ENCODE measurements around the gene PARVG.
A peak's percentile ranks its signal among the peaks of the same experiment; 100 is the strongest.

The PARVG gene

DNA sequence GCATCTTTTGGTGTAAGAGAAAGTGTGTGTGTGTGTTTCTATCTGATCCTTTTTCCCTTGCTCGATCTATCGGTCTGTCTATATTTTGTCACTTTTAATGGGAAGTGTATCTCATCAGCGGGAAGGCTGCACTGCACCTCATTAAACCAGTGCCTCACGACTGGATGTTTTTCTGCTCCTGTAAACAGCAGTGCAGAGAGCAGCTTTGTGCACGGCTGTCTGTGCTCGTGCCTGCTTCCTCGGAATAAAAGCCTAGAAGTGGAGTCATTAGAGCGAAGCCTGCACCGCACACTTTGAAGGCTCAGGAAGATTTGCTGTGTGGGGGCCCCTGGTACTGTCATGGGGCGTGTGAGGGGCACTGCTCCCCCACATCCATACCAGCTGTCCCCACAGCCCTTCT is 27.0 kb upstream of the PARVG start:
- Histone ChIP-seq H3K36me3 (ENCODE audit: control insufficient read depth in 4 of 4, insufficient read depth in 4 of 4, low read length in 3 of 4) (peaks cover 6 to 35% (median 17%) of the 10 kb centered on the region in 4 experiments), H3K4me3 (ENCODE audit: control insufficient read depth in 1 of 7, extremely low read depth in 1 of 7, insufficient read depth in 4 of 7, low read depth in 2 of 7, low read length in 6 of 7) (no peak overlapping the region), H3K9me3 (ENCODE audit: control extremely low read depth in 1 of 5, control insufficient read depth in 4 of 5, insufficient read depth in 2 of 5, low read depth in 1 of 5, low read length in 4 of 5) (no peaks in the 10 kb centered on the region), H3K27ac (ENCODE audit: insufficient read depth in 1 of 2, low read depth in 1 of 2, low read length in 2 of 2, poor library complexity in 1 of 2, severe bottlenecking in 2 of 2) (no peak overlapping the region), H3K4me1 (ENCODE audit: control extremely low read depth in 1 of 4, control insufficient read depth in 4 of 4, insufficient read depth in 4 of 4, low read length in 3 of 4) (peaks cover 0 to 18% (median 7%) of the 10 kb centered on the region in 4 experiments), H3K27me3 (replicated peaks in 2 of 5; ENCODE audit: control insufficient read depth in 4 of 5, insufficient read depth in 5 of 5, low read length in 4 of 5) (no peaks in the 10 kb centered on the region)
- CTCF ChIA-PET, result no interaction called here
- WGBS (ENCODE audit: insufficient coverage), result 87% methylated on average over 8 of the region's 10 CpGs
- no peak for DNase-seq
- POLR2A ChIA-PET, result no interaction called here

DNA sequence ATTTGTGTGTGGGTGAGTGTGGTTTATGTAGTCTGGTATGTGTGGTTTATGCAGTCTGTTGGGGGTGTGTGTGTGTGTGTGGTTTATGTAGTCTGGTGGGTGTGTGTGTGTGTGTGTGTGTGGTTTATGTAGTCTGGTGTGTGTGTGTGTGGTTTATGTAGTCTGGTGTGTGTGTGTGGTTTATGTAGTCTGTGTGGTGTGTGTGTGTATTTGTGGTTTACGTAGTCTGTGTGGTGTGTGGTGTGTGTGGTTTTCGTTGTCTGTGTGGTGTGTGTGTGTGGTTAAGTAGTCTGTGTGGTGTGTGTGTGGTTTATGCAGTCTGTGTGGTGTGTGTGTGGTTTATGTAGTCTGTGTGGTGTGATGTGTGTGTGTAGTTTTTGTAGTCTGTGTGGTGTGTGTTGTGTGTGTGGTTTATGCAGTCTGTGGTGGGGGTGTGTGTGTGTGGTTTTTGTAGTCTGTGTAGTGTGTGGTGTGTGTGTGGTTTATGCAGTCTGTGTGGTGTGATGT is 26.2 kb upstream of the PARVG start:
- no peak overlapping the region for H3K27ac ChIP-seq (ENCODE audit: insufficient read depth in 1 of 2, low read depth in 1 of 2, low read length in 2 of 2, poor library complexity in 1 of 2, severe bottlenecking in 2 of 2)
- POLR2A ChIA-PET, result interaction anchor here (1.0 kb wide), 1 partner anchor 27 kb away, joined by 5 read pairs; the partner anchor contains the start of gene PARVG

DNA sequence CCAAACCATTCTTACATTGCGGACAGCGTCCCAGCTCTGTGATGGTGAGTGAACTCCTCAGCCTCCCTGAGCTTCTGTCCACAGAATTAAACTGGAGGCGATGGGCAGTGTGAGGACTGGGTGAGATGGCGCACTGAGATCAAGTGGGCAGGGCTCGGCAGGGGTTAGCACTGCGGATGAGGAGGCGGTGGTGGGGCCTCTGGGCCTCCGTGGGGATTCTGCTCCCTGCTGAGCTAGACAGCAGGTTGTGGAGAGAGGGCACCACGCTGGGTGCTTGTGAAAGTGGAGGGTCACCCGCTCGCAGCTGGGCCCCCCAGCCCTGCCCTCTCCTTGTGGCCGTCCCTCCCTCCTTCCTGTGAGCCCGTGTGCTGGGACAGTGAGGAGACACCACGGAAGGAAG is 25.6 kb upstream of the PARVG start:
- DNase-seq, result peak in 2 of 3 donors; percentile 19 to 33
- Histone ChIP-seq H3K9me3 (ENCODE audit: control extremely low read depth in 1 of 5, control insufficient read depth in 4 of 5, insufficient read depth in 2 of 5, low read depth in 1 of 5, low read length in 4 of 5) (no peaks in the 10 kb centered on the region), H3K4me1 (ENCODE audit: control extremely low read depth in 1 of 4, control insufficient read depth in 4 of 4, insufficient read depth in 4 of 4, low read length in 3 of 4) (peaks cover 2 to 28% (median 16%) of the 10 kb centered on the region in 4 experiments), H3K4me3 (ENCODE audit: control insufficient read depth in 1 of 7, extremely low read depth in 1 of 7, insufficient read depth in 4 of 7, low read depth in 2 of 7, low read length in 6 of 7) (no peak overlapping the region), H3K27me3 (replicated peaks in 2 of 5; ENCODE audit: control insufficient read depth in 4 of 5, insufficient read depth in 5 of 5, low read length in 4 of 5) (no peaks in the 10 kb centered on the region), H3K27ac (ENCODE audit: insufficient read depth in 1 of 2, low read depth in 1 of 2, low read length in 2 of 2, poor library complexity in 1 of 2, severe bottlenecking in 2 of 2) (no peak overlapping the region), H3K36me3 (ENCODE audit: control insufficient read depth in 4 of 4, insufficient read depth in 4 of 4, low read length in 3 of 4) (peaks cover 2 to 27% (median 19%) of the 10 kb centered on the region in 4 experiments)
- 98% methylated on average over 5 of the region's 14 CpGs for whole genome bisulfite sequencing (ENCODE audit: insufficient coverage)
- CTCF ChIA-PET, result interaction anchor here (1.2 kb wide), 1 partner anchor 18 kb away, joined by 3 read pairs; no protein-coding TSS in a partner anchor
- POLR2A ChIA-PET, result interaction anchor here (1.0 kb wide), 1 partner anchor 26 kb away, joined by 5 read pairs; the partner anchor contains the start of gene PARVG

More for the DNA sequence above, 26.2 kb upstream of the PARVG start:
- CTCF ChIA-PET, result no interaction called here
- peaks cover 0 to 22% (median 10%) of the 10 kb centered on the region in 4 experiments for H3K4me1 ChIP-seq (ENCODE audit: control extremely low read depth in 1 of 4, control insufficient read depth in 4 of 4, insufficient read depth in 4 of 4, low read length in 3 of 4)
- no peak overlapping the region for H3K4me3 ChIP-seq (ENCODE audit: control insufficient read depth in 1 of 7, extremely low read depth in 1 of 7, insufficient read depth in 4 of 7, low read depth in 2 of 7, low read length in 6 of 7)
- DNase-seq, result peak in 2 of 3 donors; percentile 64 to 82
- H3K27me3 ChIP-seq (replicated peaks in 2 of 5; ENCODE audit: control insufficient read depth in 4 of 5, insufficient read depth in 5 of 5, low read length in 4 of 5), result no peaks in the 10 kb centered on the region
- no peaks in the 10 kb centered on the region for H3K9me3 ChIP-seq (ENCODE audit: control extremely low read depth in 1 of 5, control insufficient read depth in 4 of 5, insufficient read depth in 2 of 5, low read depth in 1 of 5, low read length in 4 of 5)
- peaks cover 5 to 29% (median 22%) of the 10 kb centered on the region in 4 experiments for H3K36me3 ChIP-seq (ENCODE audit: control insufficient read depth in 4 of 4, insufficient read depth in 4 of 4, low read length in 3 of 4)
- WGBS (ENCODE audit: insufficient coverage), result 0% methylated on average over 1 of the region's 2 CpGs

DNA sequence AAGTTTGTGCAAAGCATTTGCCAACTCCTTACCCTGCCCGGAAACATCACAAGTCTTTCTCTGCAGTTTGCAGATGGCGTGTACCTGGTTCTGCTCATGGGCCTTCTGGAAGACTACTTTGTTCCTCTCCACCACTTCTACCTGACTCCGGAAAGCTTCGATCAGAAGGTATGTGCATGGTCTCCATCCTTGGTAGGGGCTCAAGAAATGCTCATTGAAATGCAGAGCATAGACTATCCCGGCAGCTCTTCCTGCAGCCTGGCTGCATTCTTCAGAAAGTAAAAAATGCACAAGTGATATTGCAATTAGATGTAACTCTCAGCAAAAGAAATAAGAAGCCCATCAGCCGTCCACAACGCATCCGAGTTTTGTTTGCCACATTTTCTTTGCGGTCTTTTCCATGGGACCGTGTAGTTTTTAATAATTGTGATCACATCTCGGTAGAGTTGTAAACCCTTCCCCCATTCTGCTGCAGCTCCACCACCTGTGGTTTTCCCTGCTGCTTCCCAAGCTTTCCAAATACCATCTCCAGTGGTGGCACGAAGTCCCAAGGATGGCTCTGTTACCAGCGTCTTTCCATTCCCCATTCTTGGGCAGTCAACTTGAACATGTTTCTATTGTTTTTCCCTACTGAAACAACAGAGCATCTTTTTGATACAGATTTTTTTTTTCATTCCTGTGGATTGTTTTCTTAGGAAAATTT is 22.7 kb upstream of the PARVG start:
- CTCF ChIA-PET, result interaction anchor here (1.4 kb wide), 1 partner anchor 12 kb away, joined by 4 read pairs; no protein-coding TSS in a partner anchor
- Histone ChIP-seq H3K27ac (ENCODE audit: insufficient read depth in 1 of 2, low read depth in 1 of 2, low read length in 2 of 2, poor library complexity in 1 of 2, severe bottlenecking in 2 of 2) (no peak overlapping the region), H3K9me3 (ENCODE audit: control extremely low read depth in 1 of 5, control insufficient read depth in 4 of 5, insufficient read depth in 2 of 5, low read depth in 1 of 5, low read length in 4 of 5) (no peaks in the 10 kb centered on the region), H3K27me3 (replicated peaks in 2 of 5; ENCODE audit: control insufficient read depth in 4 of 5, insufficient read depth in 5 of 5, low read length in 4 of 5) (no peaks in the 10 kb centered on the region), H3K4me3 (ENCODE audit: control insufficient read depth in 1 of 7, extremely low read depth in 1 of 7, insufficient read depth in 4 of 7, low read depth in 2 of 7, low read length in 6 of 7) (no peak overlapping the region), H3K36me3 (ENCODE audit: control insufficient read depth in 4 of 4, insufficient read depth in 4 of 4, low read length in 3 of 4) (peaks cover 0 to 32% (median 15%) of the 10 kb centered on the region in 4 experiments), H3K4me1 (ENCODE audit: control extremely low read depth in 1 of 4, control insufficient read depth in 4 of 4, insufficient read depth in 4 of 4, low read length in 3 of 4) (peaks cover 8 to 45% (median 29%) of the 10 kb centered on the region in 4 experiments)
- 96% methylated on average over 13 of the region's 13 CpGs for WGBS (ENCODE audit: insufficient coverage)
- DNase-seq, result no peak
- POLR2A ChIA-PET, result no interaction called here

DNA sequence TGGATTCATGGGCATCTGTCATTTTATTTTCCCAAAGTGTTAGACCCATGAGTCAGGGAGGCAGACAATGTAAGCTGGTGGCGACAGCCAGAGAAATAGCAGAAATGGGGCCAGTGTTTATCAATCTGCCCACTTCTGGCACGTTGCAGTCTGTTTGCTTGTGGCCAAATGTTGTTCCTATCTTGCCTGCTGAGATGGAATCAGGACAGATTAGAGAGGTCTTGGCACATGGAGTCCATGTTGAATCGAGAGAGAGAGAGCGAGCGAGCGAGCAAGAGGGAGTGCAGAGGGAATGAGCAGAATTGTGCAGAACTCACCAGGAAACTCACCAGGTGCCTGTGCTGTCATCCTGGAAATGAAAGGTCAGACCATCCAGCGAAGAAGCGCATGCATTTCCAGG is 21.9 kb upstream of the PARVG start:
- 93% methylated on average over 8 of the region's 8 CpGs for WGBS (ENCODE audit: insufficient coverage)
- Histone ChIP-seq H3K4me1 (ENCODE audit: control extremely low read depth in 1 of 4, control insufficient read depth in 4 of 4, insufficient read depth in 4 of 4, low read length in 3 of 4) (peaks cover 8 to 41% (median 27%) of the 10 kb centered on the region in 4 experiments), H3K9me3 (ENCODE audit: control extremely low read depth in 1 of 5, control insufficient read depth in 4 of 5, insufficient read depth in 2 of 5, low read depth in 1 of 5, low read length in 4 of 5) (no peaks in the 10 kb centered on the region), H3K36me3 (ENCODE audit: control insufficient read depth in 4 of 4, insufficient read depth in 4 of 4, low read length in 3 of 4) (peaks cover 2 to 32% (median 16%) of the 10 kb centered on the region in 4 experiments), H3K27me3 (replicated peaks in 2 of 5; ENCODE audit: control insufficient read depth in 4 of 5, insufficient read depth in 5 of 5, low read length in 4 of 5) (no peaks in the 10 kb centered on the region), H3K4me3 (ENCODE audit: control insufficient read depth in 1 of 7, extremely low read depth in 1 of 7, insufficient read depth in 4 of 7, low read depth in 2 of 7, low read length in 6 of 7) (no peak overlapping the region), H3K27ac (ENCODE audit: insufficient read depth in 1 of 2, low read depth in 1 of 2, low read length in 2 of 2, poor library complexity in 1 of 2, severe bottlenecking in 2 of 2) (no peak overlapping the region)
- POLR2A ChIA-PET, result no interaction called here
- CTCF ChIA-PET, result no interaction called here
- no peak for DNase-seq

DNA sequence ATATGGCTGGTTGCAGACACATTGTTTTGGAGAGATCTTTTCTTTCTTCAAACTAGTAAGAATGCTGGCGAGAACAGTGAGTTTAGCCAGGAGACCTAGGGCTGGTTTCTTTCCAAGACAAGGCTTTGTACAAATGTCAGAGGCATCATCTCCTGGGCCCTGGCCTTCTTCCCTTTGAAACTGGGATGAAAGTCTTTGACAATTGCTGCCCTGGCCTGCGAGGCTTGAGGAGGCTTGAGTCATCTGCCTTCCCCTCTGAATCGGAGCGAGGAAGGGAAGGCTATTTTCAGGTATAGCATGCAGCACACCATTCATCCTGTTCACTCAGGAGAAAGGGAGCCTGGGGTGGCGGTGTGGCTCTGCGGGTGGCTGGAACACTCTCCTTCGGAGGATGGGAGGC is 21.5 kb upstream of the PARVG start:
- Histone ChIP-seq H3K27me3 (replicated peaks in 2 of 5; ENCODE audit: control insufficient read depth in 4 of 5, insufficient read depth in 5 of 5, low read length in 4 of 5) (no peaks in the 10 kb centered on the region), H3K27ac (ENCODE audit: insufficient read depth in 1 of 2, low read depth in 1 of 2, low read length in 2 of 2, poor library complexity in 1 of 2, severe bottlenecking in 2 of 2) (no peak overlapping the region), H3K36me3 (ENCODE audit: control insufficient read depth in 4 of 4, insufficient read depth in 4 of 4, low read length in 3 of 4) (peaks cover 2 to 32% (median 18%) of the 10 kb centered on the region in 4 experiments), H3K4me3 (ENCODE audit: control insufficient read depth in 1 of 7, extremely low read depth in 1 of 7, insufficient read depth in 4 of 7, low read depth in 2 of 7, low read length in 6 of 7) (no peak overlapping the region), H3K9me3 (ENCODE audit: control extremely low read depth in 1 of 5, control insufficient read depth in 4 of 5, insufficient read depth in 2 of 5, low read depth in 1 of 5, low read length in 4 of 5) (no peaks in the 10 kb centered on the region), H3K4me1 (ENCODE audit: control extremely low read depth in 1 of 4, control insufficient read depth in 4 of 4, insufficient read depth in 4 of 4, low read length in 3 of 4) (peaks cover 8 to 37% (median 24%) of the 10 kb centered on the region in 4 experiments)
- ChIA-PET CTCF (no interaction called here), POLR2A (no interaction called here)
- no peak for DNase-seq
- WGBS (ENCODE audit: insufficient coverage), result 100% methylated on average over 3 of the region's 7 CpGs

DNA sequence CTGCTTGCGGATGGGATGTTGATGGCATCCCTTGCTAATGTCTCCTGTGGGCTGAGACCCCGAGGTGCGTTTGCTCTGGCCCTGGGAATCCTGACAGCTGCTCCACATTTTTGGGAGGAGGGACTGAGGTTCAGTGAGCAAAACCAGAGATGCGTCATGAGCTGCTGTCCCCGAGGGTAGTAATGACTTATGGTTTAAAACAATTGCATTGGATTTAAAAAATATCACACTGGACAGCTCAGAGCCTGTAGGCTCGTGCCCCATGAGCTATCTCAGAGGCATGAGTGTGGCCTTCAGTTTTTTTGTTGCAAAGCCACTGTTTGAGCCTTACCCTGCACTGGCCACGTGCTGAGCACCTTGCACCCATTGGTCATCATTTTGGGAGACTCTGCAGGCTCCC is 20.9 kb upstream of the PARVG start:
- H3K27ac ChIP-seq (ENCODE audit: insufficient read depth in 1 of 2, low read depth in 1 of 2, low read length in 2 of 2, poor library complexity in 1 of 2, severe bottlenecking in 2 of 2), result no peak overlapping the region
- no peaks in the 10 kb centered on the region for H3K9me3 ChIP-seq (ENCODE audit: control extremely low read depth in 1 of 5, control insufficient read depth in 4 of 5, insufficient read depth in 2 of 5, low read depth in 1 of 5, low read length in 4 of 5)
- H3K36me3 ChIP-seq (ENCODE audit: control insufficient read depth in 4 of 4, insufficient read depth in 4 of 4, low read length in 3 of 4), result peaks cover 2 to 37% (median 21%) of the 10 kb centered on the region in 4 experiments
- DNase-seq, result no peak
- ChIA-PET CTCF (no interaction called here), POLR2A (no interaction called here)
- no peaks in the 10 kb centered on the region for H3K27me3 ChIP-seq (replicated peaks in 2 of 5; ENCODE audit: control insufficient read depth in 4 of 5, insufficient read depth in 5 of 5, low read length in 4 of 5)
- peaks cover 8 to 32% (median 22%) of the 10 kb centered on the region in 4 experiments for H3K4me1 ChIP-seq (ENCODE audit: control extremely low read depth in 1 of 4, control insufficient read depth in 4 of 4, insufficient read depth in 4 of 4, low read length in 3 of 4)
- 78% methylated on average over 6 of the region's 7 CpGs for whole genome bisulfite sequencing (ENCODE audit: insufficient coverage)
- H3K4me3 ChIP-seq (ENCODE audit: control insufficient read depth in 1 of 7, extremely low read depth in 1 of 7, insufficient read depth in 4 of 7, low read depth in 2 of 7, low read length in 6 of 7), result no peak overlapping the region

Data from common myeloid progenitor, CD34-positive (primary cell).